ENCODE data around the gene NPPB. TPM values are rescaled to one million over a fixed set of nuclear protein-coding genes. Genes with fewer than 3 reads are reported as not detected.
A peak's percentile ranks its signal among the peaks of the same experiment; 100 is the strongest.

NPPB gene
- total and polyA plus RNA-seq, 2 of the 8 experiments (the other 6 are each of a cell fraction or from before 2014, with no cell fraction given) = 0.36 to 0.91 TPM

DNA sequence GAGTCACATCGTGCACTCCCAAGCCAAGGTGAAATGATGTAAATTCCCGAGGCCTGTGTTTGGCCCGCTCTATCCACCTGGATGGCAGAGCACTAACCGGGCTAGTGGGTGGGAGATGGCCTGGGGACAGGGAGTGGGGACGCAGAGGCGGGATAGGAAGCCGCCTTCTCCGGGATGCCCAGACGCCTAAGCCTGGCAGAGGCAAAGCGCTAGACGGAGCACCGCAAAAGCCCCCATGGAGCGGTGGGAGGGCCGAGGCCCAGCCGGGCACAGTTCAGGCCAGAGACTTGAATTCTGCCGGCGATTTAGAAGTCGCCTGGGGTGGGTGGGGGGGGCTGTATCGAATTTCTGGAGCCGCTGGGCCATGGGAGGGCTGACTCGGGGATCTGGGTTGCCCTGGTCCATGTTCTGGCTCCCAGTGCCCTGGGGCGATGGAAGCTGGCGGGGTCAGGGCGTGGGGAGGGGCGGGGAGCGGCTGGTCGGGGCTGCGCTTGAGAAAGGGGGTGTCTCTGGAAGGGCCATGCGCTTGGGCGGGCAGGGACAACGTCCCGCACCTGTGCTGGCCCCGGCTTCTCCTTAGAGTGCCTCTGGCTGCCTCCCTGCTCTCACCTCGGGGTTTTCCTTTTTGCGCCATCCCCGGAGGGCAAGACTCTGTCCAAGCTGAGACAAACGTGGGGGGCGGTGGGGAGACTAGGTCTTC is 39.5 kb upstream of the NPPB start:
- H2BK15ac ChIP-seq (ENCODE audit: low read length) = no peak overlapping the region
- H3K9me3 ChIP-seq (ENCODE audit: insufficient read depth in 2 of 2, low read depth in 1 of 2, low read length in 1 of 2) = no peaks in the 10 kb centered on the region
- no peak overlapping the region for H3K9ac ChIP-seq (replicated peaks in 1 of 4; ENCODE audit: extremely low read depth in 1 of 4, low read depth in 3 of 4, low read length in 3 of 4)
- DNase-seq (ENCODE audit: low read depth in 1 of 2, low spot score in 2 of 2) = no peak
- no peak for FAIRE-seq
- no peak overlapping the region for H3K4ac ChIP-seq (replicated peaks; ENCODE audit: insufficient read length, low read depth, low read length)
- H3K79me2 ChIP-seq (ENCODE audit: control insufficient read depth in 1 of 2, insufficient read depth in 2 of 2, low read length in 2 of 2) = no peaks in the 10 kb centered on the region
- peaks cover 0 to 2% (median 0%) of the 10 kb centered on the region in 4 experiments; a peak in 1 of 7 replicates for H3K27me3 ChIP-seq (replicated peaks in 1 of 4; ENCODE audit: control insufficient read depth in 3 of 4, extremely low read depth in 1 of 4, insufficient read depth in 3 of 4, low read length in 3 of 4)
- H3K36me3 ChIP-seq (ENCODE audit: control insufficient read depth in 2 of 4, insufficient read depth in 4 of 4, low read length in 3 of 4) = no peaks in the 10 kb centered on the region
- no peak overlapping the region for H2BK5ac ChIP-seq (ENCODE audit: low read depth, low read length)
- H3K56ac ChIP-seq (replicated peaks; ENCODE audit: insufficient read length, low read depth, low read length) = no peak overlapping the region
- peak overlapping the region in 1 of 4 experiments; percentile 35; a peak in 1 of 8 replicates for H3K4me3 ChIP-seq (ENCODE audit: extremely low read depth in 1 of 4, insufficient read depth in 2 of 4, low read depth in 3 of 4, low read length in 4 of 4)
- H2BK120ac ChIP-seq (replicated peaks; ENCODE audit: low read depth, low read length) = no peak overlapping the region
- H3K79me1 ChIP-seq (ENCODE audit: low read depth, low read length) = no peaks in the 10 kb centered on the region; the same call in 1 of the 2 replicates
- H2BK20ac ChIP-seq (ENCODE audit: low read length) = no peak overlapping the region
- CTCF ChIA-PET (ENCODE audit: partially characterized antibody) = interaction anchor here (0.6 to 2.0 kb wide), 6 partner anchors 11 to 254 kb away, joined by 3 to 13 read pairs (median 4); no protein-coding TSS in a partner anchor
- no peak overlapping the region for H4K91ac ChIP-seq (replicated peaks; ENCODE audit: insufficient read length, low read length)
- no peak overlapping the region for H3K23ac ChIP-seq (ENCODE audit: insufficient read length)
- no peak overlapping the region for H2AK5ac ChIP-seq (ENCODE audit: low read depth, low read length)
- H2BK12ac ChIP-seq (ENCODE audit: low read depth, low read length) = no peak overlapping the region
- no peak overlapping the region for H3K18ac ChIP-seq (ENCODE audit: extremely low read depth, low read length)
- 0 out of 2 replicates have a peak overlapping the region, but pooled peaks have one; percentile 25 for H4K8ac ChIP-seq (ENCODE audit: extremely low read depth, insufficient read depth, low read length)
- H3K23me2 ChIP-seq (ENCODE audit: low read depth, low read length) = peaks cover 5% of the 10 kb centered on the region; the same call in 1 of the 2 replicates
- POLR2A ChIA-PET (ENCODE audit: partially characterized antibody) = interaction anchor here (0.9 to 3.5 kb wide), 6 partner anchors 10 to 70 kb away, joined by 3 to 34 read pairs (median 5); partner anchors contain the start of gene NPPA
- no peak overlapping the region for H4K5ac ChIP-seq (ENCODE audit: insufficient read length, low read depth, low read length)
- peak overlapping the region in 1 of 2 experiments; percentile 45; a peak in 2 of 4 replicates for H3K4me2 ChIP-seq (ENCODE audit: insufficient read depth in 1 of 2, low read depth in 2 of 2, low read length in 2 of 2)
- no peaks in the 10 kb centered on the region for H4K20me1 ChIP-seq (replicated peaks in 1 of 2; ENCODE audit: control insufficient read depth in 1 of 2, insufficient read depth in 2 of 2, low read length in 2 of 2)
- 77% methylated on average over 25 of the region's 38 CpGs; no CpG with 5 or more reads in 1 of the 2 experiments for WGBS, 2 experiments (ENCODE audit: extremely low coverage in 1 of 2, insufficient coverage in 1 of 2, insufficient read length in 1 of 2, insufficient replicate concordance in 2 of 2, low coverage in 1 of 2, low lambda C conversion rate in 2 of 2, missing lambda C conversion rate in 1 of 2)
- peaks cover 0 to 2% (median 0%) of the 10 kb centered on the region in 4 experiments; a peak in 5 of 7 replicates for H3K4me1 ChIP-seq (replicated peaks in 1 of 4; ENCODE audit: control insufficient read depth in 3 of 4, insufficient read depth in 4 of 4, low read length in 3 of 4)
- H2AFZ ChIP-seq (ENCODE audit: low read length) = no peak overlapping the region
- H3K27ac ChIP-seq (ENCODE audit: low read depth, low read length) = no peak overlapping the region
- no peak overlapping the region for H3K14ac ChIP-seq (ENCODE audit: insufficient read length)
- TF ChIP-seq CTBP2 (IDR thresholded peaks at IDR 0.05; ENCODE audit: borderline replicate concordance, insufficient read depth, insufficient read length, low read length) (no peak), BACH1 (IDR thresholded peaks at IDR 0.05; ENCODE audit: low read length) (no peak), YY1 (IDR thresholded peaks at IDR 0.05; ENCODE audit: low read depth, low read length) (no peak), MAFK (IDR thresholded peaks at IDR 0.05; ENCODE audit: low read depth, low read length) (no peak), BRCA1 (IDR thresholded peaks at IDR 0.05; ENCODE audit: low read depth, low read length) (no peak), PHF8 (conservative IDR thresholded peaks at IDR 0.05; ENCODE audit: low read depth, low read length) (no peak), ZNF274 (IDR thresholded peaks at IDR 0.05; ENCODE audit: borderline replicate concordance, extremely low read depth, low read length) (no peak), FOSL1 (IDR thresholded peaks at IDR 0.05; ENCODE audit: insufficient read depth, low read depth, low read length) (no peak)
- TF ChIP-seq, protein P1, sequence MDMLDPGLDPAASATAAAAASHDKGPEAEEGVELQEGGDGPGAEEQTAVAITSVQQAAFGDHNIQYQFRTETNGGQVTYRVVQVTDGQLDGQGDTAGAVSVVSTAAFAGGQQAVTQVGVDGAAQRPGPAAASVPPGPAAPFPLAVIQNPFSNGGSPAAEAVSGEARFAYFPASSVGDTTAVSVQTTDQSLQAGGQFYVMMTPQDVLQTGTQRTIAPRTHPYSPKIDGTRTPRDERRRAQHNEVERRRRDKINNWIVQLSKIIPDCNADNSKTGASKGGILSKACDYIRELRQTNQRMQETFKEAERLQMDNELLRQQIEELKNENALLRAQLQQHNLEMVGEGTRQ (IDR thresholded peaks at IDR 0.05; ENCODE audit: low read length) = no peak
- TF ChIP-seq, protein P2, sequence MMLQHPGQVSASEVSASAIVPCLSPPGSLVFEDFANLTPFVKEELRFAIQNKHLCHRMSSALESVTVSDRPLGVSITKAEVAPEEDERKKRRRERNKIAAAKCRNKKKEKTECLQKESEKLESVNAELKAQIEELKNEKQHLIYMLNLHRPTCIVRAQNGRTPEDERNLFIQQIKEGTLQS (IDR thresholded peaks at IDR 0.05; ENCODE audit: insufficient read depth, low read depth, low read length) = no peak

All from H1 (cell line).